H54 (cell line): ENCODE results near the gene PRKCA.

Experiments
- DNase-seq: peaks from one replicate; pipeline ENCODE4 v3.0.0; 2011; ENCODE audit warnings: low spot score, mixed read lengths; ENCODE audit not compliant: insufficient read length
- FAIRE-seq: peaks from 3 replicates; lab custom pipeline; 2011; peaks lifted over from hg19 to GRCh38; lab: Jason Lieb, UNC
- POLR2A ChIP-seq: IDR thresholded peaks from 2 replicates; pipeline ENCODE4 v1.6.1; 2011; ENCODE audit warnings: low read depth, mild to moderate bottlenecking, low read length

PRKCA gene

DNA sequence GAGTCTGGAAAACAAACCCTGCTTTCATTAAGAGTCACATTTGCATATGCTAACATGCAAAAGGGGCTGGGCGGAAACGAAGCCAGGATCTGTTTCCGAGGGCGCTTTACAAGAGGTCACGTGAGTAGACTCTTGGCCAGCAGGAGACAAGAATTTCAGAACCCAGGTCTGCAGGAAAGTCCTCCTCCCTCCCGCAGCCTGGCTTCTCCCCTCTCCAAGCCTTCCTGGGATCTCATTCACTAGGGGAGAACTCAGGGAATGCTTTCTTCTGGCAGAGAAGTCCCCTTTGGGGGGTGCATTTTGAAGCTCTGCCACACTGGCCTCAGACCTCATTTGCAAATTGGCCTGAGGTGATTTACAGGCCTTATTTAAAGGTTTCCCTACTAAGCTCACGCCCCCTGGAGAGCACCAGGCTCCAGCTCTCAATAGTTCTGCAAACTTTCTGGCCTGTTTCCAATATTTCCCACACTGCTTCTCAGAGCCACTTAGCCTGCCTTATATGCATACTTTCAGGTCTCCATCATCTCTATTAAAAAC, 475.3 kb downstream of the PRKCA start:
- no peak for DNase-seq
- FAIRE-seq, result no peak
- TF ChIP-seq POLR2A, result no peak

- FAIRE-seq, result no peak
Measured at GRCh38 chr17:66778531-66779236, 476.3 kb downstream of the PRKCA start.

GRCh38 chr17:66779237-66779606, 476.8 kb downstream of the PRKCA start:
- DNase-seq (no peak), FAIRE-seq (no peak)
- TF ChIP-seq POLR2A, result no peak

More at GRCh38 chr17:66778531-66779236, 476.3 kb downstream of the PRKCA start:
- no peak for DNase-seq
- TF ChIP-seq POLR2A, result no peak

DNA sequence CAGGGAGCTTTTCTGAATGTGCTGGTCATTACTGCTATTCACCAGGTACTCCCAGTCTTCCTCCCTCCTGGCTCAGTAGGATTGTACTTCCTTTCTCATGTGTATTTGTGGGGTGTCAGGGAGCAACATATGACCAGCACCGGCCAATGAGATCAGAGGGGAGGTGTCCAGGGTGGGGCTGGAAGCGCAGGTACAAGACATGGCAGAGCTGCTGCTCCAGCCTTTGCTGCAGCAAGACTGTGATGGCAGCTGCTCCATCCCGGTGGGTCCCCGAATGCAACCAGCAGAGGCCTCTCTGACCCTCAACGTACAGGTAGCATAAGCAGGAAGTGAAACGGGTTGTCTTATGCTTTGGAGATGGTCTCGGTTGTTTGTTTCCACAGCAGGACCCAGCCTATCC, 478.7 kb downstream of the PRKCA start:
- DNase-seq (no peak), FAIRE-seq (no peak)
- TF ChIP-seq POLR2A, result no peak

- no peak for TF ChIP-seq POLR2A
- FAIRE-seq, result no peak
- no peak for DNase-seq
Measured at GRCh38 chr17:66782851-66783250, 480.4 kb downstream of the PRKCA start.

DNA sequence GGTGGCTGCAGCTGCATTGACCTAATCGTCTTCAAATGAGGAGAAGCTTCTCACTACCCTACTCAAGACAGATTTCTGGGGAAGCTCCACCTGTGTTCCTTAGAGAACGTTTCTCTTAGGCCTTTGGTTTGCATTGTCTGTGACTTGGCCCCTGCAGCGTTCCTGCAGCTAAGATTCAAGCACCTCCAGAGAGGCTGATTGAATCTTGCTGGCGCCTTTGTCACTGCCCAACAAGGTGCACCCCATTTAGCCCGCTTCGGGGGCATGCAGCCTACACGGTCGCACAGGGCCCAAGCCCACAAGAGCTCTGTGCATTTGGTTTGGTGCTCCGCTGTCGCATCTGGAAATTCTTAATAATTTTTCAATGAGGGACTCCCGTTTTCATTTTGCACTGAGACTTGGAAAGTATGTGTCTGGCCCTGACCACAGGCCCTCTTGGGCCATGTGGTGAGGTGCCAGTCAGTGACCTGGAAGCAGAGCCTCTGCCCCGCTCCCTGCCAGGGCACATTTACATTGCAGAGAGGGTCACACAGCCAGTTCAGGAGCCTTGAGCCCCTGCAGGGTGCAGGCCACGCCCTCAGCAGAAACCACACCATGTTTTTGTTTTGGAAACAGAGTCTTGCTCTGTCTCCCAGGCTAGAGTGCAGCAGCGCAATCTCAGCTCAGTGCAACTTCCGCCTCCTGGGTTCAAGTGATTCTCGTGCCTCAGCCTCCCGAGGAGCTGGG, 481.4 kb downstream of the PRKCA start:
- DNase-seq, result no peak
- TF ChIP-seq POLR2A, result no peak
- no peak for FAIRE-seq

DNA sequence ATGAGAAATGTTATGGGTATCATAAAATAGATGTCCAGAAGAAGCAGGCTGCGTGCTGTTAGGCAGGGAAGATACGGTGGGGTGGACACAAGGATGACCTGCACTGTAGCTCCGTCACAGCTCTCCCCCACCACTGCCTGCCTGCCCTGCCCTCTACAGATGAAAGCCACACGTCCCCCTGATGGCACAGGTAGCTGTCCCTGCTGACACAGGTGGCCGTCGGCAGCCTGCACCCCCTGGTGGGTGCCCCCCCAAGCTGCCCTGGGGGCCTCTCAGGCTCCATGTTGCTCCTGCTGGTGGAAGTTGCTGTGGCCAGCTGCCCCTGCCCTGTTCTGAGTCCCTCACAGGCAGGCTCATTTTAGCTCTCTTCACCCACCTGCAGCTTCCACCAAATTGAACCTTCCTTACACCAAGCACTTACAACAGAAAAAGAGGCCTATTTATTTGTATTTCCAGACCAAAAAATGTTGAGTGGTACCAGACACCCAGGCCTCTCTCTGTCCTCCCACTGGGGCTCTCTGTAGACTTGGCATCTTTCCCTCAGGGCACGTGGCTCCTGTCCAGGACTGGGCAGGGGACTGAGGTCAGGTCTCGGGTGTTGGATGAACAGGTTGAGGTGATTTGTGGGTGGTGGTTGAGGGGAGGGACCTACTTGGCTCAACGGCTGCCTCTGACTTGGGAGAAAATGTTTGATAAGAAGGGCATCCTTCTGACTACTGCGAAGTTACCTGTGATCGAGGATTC, 482.4 kb downstream of the PRKCA start:
- FAIRE-seq (no peak), DNase-seq (no peak)
- no peak for TF ChIP-seq POLR2A

GRCh38 chr17:66786107-66786506, 483.7 kb downstream of the PRKCA start:
- no peak for TF ChIP-seq POLR2A
- DNase-seq (no peak), FAIRE-seq (no peak)

DNA sequence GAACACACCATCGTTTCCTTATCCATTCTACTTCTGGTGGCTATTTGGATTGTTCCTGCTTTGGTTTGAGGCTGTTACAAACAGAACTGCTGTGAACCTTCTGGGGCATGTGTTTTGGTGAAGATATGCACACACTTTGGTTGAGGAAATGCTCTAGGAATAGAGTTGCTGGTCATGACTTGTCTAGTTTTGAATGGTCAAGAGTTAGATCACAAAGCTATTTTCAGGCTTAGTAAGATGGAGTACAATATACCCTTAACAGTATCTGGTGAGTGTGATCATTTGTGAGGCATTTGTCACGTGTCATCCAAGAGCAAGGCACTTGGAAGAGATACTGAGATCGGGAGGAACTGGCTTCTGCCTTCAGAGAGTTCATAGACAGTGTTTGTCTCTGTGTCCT, 485.5 kb downstream of the PRKCA start:
- TF ChIP-seq POLR2A, result no peak
- no peak for DNase-seq
- no peak for FAIRE-seq

DNA sequence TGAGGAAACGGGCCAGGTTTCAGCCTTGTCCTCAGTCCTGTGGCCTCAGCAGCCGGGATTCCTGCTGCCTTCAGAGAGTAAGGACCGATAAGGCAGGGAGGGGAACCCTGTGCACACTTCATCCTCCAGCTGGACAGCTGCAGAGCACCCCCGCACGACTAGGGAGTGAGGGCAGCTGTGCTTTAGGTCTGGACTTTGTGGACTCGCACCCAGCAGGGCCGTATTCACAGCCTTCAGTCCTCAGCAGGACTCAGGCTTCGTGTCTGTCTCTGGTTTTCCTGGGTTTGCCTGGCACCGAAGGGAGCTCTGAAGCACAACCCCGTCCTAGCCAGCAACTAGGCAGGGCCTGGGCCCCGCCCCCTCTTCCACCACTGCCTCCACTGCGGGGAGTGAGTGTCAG, 486.7 kb downstream of the PRKCA start:
- DNase-seq, result no peak
- FAIRE-seq, result no peak

DNA sequence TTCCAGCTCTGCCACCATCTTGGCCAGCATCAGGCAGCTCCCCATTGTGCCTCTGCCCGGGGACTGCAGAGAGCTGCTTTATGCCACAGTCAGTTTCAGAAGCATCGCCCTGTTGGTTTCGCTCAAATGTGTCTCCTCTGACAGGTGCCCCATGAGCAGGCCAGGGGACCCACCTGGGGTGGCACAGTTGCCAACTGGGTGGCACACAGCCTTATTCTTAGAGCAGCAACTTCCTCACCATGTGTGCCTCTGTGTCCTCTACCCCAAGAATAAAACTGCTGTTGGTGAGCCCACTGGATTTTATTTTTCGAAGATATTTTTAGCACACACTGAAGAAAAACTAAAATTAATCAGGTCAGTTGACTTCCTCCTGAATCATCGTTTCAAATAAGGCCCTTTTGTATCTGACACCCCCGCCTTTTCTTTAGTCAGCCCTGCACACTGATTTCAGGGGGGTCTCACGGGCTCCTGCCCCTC, 487.6 kb downstream of the PRKCA start:
- DNase-seq (no peak), FAIRE-seq (no peak)
- no peak for TF ChIP-seq POLR2A

More for the DNA sequence above, 486.7 kb downstream of the PRKCA start:
- no peak for TF ChIP-seq POLR2A

- no peak for TF ChIP-seq POLR2A
- DNase-seq, result no peak
- FAIRE-seq, result no peak
Measured at GRCh38 chr17:66790501-66791061, 488.2 kb downstream of the PRKCA start.

DNA sequence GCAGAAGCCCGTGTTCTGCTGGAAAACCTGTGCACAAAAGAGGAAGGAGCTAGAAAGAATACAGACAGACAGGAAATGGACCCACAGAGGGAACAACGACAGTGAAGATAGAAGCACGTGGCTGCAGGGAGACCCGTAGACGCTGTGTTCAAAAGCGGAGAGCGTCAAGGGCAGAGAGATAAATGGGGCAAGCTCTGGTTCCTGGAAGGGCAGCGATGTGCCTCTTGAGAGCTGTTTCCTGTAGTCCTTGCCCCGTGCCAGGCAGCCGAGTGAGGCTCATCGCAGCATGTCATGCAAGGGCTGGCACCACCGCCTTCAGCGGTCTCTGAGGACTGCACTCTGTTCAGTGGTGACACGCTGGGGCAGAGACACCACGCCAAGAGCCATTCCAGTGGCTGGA, 488.9 kb downstream of the PRKCA start:
- no peak for TF ChIP-seq POLR2A
- DNase-seq, result no peak
- FAIRE-seq, result no peak
